Loucy (cell line): ENCODE results near the gene ECM2.
"Not testable (repeated sequence)": the region's sequence is repeated elsewhere in the genome, so short reads cannot be mapped to it uniquely, and the experiment has no call there.

Source experiments
- CTCF ChIP-seq: fragments of 200-600 bp; sonication (generic); conservative IDR thresholded peaks from 2 replicates; pipeline ENCODE4 v1.5.1; 2014; ENCODE audit warnings: mild to moderate bottlenecking, antibody characterized with exemption, low read length
- EZH2phosphoT487 ChIP-seq: fragments of 200-600 bp; IDR thresholded peaks from 2 replicates; pipeline ENCODE4 v1.6.1; 2018; ENCODE audit warnings: antibody characterized with exemption, mild to moderate bottlenecking, moderate library complexity, borderline replicate concordance

- not testable (repeated sequence) for TF ChIP-seq CTCF, EZH2phosphoT487
These were observed 37.8 kb upstream of the ECM2 start for GRCh38 chr9:92573612-92574011.
